ENCODE measurements around the gene CCDC40. TPM values are rescaled to one million over a fixed set of nuclear protein-coding genes. Genes with fewer than 3 reads are reported as not detected.

CCDC40 gene, protein sequence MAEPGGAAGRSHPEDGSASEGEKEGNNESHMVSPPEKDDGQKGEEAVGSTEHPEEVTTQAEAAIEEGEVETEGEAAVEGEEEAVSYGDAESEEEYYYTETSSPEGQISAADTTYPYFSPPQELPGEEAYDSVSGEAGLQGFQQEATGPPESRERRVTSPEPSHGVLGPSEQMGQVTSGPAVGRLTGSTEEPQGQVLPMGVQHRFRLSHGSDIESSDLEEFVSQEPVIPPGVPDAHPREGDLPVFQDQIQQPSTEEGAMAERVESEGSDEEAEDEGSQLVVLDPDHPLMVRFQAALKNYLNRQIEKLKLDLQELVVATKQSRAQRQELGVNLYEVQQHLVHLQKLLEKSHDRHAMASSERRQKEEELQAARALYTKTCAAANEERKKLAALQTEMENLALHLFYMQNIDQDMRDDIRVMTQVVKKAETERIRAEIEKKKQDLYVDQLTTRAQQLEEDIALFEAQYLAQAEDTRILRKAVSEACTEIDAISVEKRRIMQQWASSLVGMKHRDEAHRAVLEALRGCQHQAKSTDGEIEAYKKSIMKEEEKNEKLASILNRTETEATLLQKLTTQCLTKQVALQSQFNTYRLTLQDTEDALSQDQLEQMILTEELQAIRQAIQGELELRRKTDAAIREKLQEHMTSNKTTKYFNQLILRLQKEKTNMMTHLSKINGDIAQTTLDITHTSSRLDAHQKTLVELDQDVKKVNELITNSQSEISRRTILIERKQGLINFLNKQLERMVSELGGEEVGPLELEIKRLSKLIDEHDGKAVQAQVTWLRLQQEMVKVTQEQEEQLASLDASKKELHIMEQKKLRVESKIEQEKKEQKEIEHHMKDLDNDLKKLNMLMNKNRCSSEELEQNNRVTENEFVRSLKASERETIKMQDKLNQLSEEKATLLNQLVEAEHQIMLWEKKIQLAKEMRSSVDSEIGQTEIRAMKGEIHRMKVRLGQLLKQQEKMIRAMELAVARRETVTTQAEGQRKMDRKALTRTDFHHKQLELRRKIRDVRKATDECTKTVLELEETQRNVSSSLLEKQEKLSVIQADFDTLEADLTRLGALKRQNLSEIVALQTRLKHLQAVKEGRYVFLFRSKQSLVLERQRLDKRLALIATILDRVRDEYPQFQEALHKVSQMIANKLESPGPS
- total RNA-seq, result 2.5 and 2.7 TPM in 2 replicates

DNA sequence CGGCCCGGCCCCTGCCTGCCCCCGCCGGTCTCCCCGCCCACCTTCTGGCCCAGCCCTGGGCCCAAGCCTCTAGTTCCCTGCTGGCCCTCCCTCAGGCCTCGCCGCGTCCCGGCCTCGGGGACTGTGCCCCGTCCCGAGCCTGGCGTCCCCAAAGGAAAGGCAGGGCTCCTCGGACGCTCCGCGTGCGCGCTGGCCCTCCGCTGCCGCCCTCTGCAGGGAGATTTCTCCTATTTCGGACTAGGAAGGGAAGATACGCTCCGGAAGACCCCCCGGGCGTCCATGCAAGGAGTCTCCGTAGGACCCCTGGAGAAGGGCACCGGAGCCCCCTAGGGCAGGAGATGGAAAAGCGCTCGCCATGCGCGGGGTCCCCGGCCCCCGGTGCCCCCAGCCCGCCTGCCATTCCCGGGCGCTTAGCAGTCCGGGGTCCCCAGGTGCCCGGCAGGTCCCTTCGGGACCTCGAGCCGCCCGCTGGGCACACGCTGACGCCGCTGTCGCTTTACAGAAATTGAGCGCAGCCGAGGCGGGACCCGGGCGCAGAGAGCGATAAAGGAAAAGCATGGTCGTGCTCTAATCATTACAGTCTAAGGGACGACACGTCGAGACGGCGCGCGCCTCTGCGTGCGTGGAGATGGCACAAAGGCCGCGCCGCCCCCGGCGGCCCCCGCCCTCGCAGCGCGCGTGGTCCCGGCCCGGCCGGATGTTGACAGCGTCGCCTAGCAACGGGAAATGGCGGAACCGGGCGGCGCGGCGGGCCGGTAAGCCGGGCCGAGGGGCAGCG is at the start of gene CCDC40:
Gene CCDC40 (plus strand): TSS at position 706 of the 778 bp plus-strand sequence. CDS start 21 bp downstream, at position 727.

DNA sequence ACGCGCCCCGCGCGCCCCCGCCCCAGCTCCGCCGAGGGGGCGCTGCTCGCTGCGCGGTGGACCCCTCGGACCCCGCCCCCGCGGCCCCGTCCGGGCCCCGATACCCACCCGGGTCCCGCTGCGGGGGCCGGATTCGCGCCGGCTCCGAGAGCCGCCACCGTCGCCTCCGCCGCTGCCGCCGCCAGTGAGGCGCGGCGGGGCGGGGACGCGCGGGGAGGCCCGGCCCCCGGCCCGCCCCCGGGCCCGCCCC is 830 bp upstream of the CCDC40 start, which contains the start of gene TBC1D16:
Gene TBC1D16 (minus strand): TSS at position 186 of the 250 bp plus-strand sequence. CDS start 22,325 bp downstream, outside the sequence.

DNA sequence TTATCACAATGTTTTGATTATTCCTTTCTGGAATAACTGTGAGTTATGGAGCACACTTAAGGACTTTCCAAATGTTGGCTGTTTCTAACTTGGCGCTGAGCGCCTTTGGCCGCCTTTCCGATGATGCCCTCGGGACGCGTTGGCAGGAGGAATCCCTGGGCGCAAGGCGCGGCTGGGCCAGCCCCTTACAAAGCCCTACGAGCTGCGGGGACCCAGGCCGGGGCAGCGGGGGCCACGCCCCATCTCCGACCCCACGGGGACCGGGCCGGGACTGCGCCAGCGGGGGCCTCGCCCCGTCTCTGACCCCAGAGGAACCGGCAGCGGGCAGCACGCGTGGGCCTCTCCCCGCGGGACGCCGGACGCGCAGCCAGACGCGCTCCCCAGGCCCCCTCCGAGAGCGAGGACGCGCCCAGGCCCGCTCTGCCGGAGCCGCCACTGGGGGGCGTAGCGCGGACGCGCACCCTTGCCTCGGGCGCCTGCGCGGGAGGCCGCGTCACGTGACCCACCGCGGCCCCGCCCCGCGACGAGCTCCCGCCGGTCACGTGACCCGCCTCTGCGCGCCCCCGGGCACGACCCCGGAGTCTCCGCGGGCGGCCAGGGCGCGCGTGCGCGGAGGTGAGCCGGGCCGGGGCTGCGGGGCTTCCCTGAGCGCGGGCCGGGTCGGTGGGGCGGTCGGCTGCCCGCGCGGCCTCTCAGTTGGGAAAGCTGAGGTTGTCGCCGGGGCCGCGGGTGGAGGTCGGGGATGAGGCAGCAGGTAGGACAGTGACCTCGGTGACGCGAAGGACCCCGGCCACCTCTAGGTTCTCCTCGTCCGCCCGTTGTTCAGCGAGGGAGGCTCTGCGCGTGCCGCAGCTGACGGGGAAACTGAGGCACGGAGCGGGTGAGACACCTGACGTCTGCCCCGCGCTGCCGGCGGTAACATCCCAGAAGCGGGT is 64.8 kb downstream of the CCDC40 start, which contains the start of gene GAA:
Gene GAA (plus strand): TSS at position 571 of the 935 bp plus-strand sequence. CDS start 3,006 bp downstream, outside the sequence.

DNA sequence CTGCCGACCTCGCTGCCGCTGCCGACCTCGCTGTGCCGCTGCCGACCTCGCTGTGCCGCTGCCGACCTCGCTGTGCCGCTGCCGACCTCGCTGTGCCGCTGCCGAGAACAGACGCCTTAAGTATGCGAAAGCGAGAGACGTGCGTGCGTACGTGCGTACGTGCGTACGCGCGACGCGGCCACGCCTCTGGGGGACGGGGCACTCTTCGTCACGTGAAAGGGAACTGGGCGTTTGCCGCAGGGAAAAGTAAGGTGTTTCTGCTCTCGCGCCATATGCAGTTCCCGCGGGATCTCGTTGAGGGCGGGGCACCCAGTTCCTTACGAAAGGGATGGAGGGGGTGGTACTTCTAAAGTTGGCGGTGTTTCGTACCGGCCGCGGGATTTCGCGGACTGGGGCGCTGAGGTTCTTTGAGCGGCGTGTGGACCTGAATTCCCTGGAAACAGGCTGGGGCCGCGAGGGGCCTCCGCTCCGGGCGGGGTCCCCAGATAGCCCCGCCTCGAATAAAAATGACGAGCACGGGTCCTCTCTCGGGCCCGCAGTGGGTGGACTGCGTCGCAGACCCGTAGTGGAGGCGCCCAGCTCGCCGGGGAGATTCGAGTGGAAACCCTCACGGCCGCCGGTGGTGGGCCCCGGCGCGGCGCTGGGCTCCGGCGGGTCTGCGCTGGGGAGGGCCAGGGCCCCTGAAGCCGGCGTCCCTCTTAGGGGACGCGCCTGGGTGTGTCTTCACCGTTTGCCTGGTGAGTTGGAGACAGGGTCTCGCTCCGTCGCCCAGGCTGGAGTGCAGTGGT is 110.8 kb downstream of the CCDC40 start, which contains the start of gene EIF4A3:
Gene EIF4A3 (minus strand): TSS at position 94 of the 788 bp plus-strand sequence. CDS start 167 bp downstream, outside the sequence.

Other genes with a start within 250 kb of the CCDC40 start
- 3.1 and 3.5 TPM in 2 replicates for gene CBX8, start 239.6 kb upstream of the CCDC40 start, total RNA-seq
- gene CBX4, start 197.2 kb upstream of the CCDC40 start, total RNA-seq, result 7.6 and 8.6 TPM in 2 replicates
- 20.0 and 24.0 TPM in 2 replicates for gene TBC1D16, start 770 bp upstream of the CCDC40 start, total RNA-seq
- gene GAA, start 64.9 kb downstream of the CCDC40 start, total RNA-seq, result 5.9 and 33.8 TPM in 2 replicates
- gene EIF4A3, start 110.5 kb downstream of the CCDC40 start, total RNA-seq, result 99.8 and 141 TPM in 2 replicates
- gene CARD14, start 133.4 kb downstream of the CCDC40 start, total RNA-seq, result under 0.01 TPM in 1 of 2 replicates, not detected in the other
- 5.4 and 6.9 TPM in 2 replicates for gene SGSH, start 183.7 kb downstream of the CCDC40 start, total RNA-seq
- 4.0 and 7.3 TPM in 2 replicates for gene SLC26A11, start 183.8 kb downstream of the CCDC40 start, total RNA-seq
- gene RNF213, start 224.2 kb downstream of the CCDC40 start, total RNA-seq, result 66.7 and 95.6 TPM in 2 replicates

All from regular cardiac myocyte (primary cell).